GM23338 (cell line): Measurements from ENCODE around the gene TMEM178B. TPM values are rescaled to one million over a fixed set of nuclear protein-coding genes. Genes with fewer than 3 reads are reported as not detected.

Experiments used
- ATAC-seq: fragments of 200-7000 bp; cut with Tn5 transposase; 3 replicates; pipeline ENCODE4 v1.9.1; 2020
- DNase-seq: peaks from one replicate; pipeline ENCODE4 v3.0.0-alpha.2; 2015; ENCODE audit warnings: low spot score
- H2AFZ ChIP-seq: fragments of 200-600 bp; sonication (generic); 2 replicates; pipeline ENCODE4 v1.8.0; 2016; ENCODE audit warnings: antibody characterized with exemption, mild to moderate bottlenecking, moderate library complexity
- H3F3A ChIP-seq: fragments of 200-600 bp; sonication (generic); replicated peaks from 2 replicates; pipeline ENCODE4 v1.8.0; 2017; ENCODE audit warnings: antibody characterized with exemption, mixed run types, low read depth
- H3K27ac ChIP-seq: fragments of 200-600 bp; sonication (generic); 2 replicates; pipeline ENCODE4 v1.6.1; 2016; ENCODE audit warnings: low read depth
- H3K27me3 ChIP-seq: fragments of 200-600 bp; sonication (generic); 2 replicates; pipeline ENCODE4 v1.8.0; 2016; ENCODE audit warnings: mild to moderate bottlenecking, mixed run types, moderate library complexity; ENCODE audit not compliant: insufficient read depth
- H3K36me3 ChIP-seq: fragments of 200-600 bp; sonication (generic); 2 replicates; pipeline ENCODE4 v1.8.0; 2016; ENCODE audit warnings: mild to moderate bottlenecking; ENCODE audit not compliant: insufficient read depth
- H3K4me1 ChIP-seq: fragments of 200-600 bp; sonication (generic); 2 replicates; pipeline ENCODE4 v1.8.0; 2016; ENCODE audit warnings: mild to moderate bottlenecking, moderate library complexity; ENCODE audit not compliant: insufficient read depth
- H3K4me2 ChIP-seq: fragments of 200-600 bp; sonication (generic); 2 replicates; pipeline ENCODE4 v1.7.1; 2017; ENCODE audit warnings: mixed run types
- H3K4me3 ChIP-seq: fragments of 200-600 bp; sonication (generic); 2 replicates; pipeline ENCODE4 v1.6.1; 2016; ENCODE audit warnings: mixed run types
- H3K79me2 ChIP-seq: fragments of 200-600 bp; sonication (generic); replicated peaks from 2 replicates; pipeline ENCODE4 v1.8.0; 2017; ENCODE audit warnings: mild to moderate bottlenecking; ENCODE audit not compliant: insufficient read depth
- H3K9me2 ChIP-seq: fragments of 200-600 bp; sonication (generic); 2 replicates; pipeline ENCODE4 v1.8.0; 2017; ENCODE audit not compliant: insufficient read depth
- H4K20me1 ChIP-seq: fragments of 200-600 bp; sonication (generic); replicated peaks from 2 replicates; pipeline ENCODE4 v1.8.0; 2017; ENCODE audit warnings: mild to moderate bottlenecking; ENCODE audit not compliant: insufficient read depth
- H3K27ac Mint-ChIP-seq: 2 replicates; pipeline ENCODE4 v1.8.0; 2020; ENCODE audit warnings: inconsistent platforms, mild to moderate bottlenecking, moderate library complexity, mixed read lengths
- H3K27me3 Mint-ChIP-seq: 3 replicates; pipeline ENCODE4 v1.8.0; 2022; ENCODE audit warnings: low read depth, mild to moderate bottlenecking, moderate library complexity, mixed read lengths, inconsistent platforms; ENCODE audit not compliant: insufficient read depth, poor library complexity
- H3K36me3 Mint-ChIP-seq: 3 replicates; pipeline ENCODE4 v1.8.0; 2021; ENCODE audit warnings: low read depth, mild to moderate bottlenecking, inconsistent platforms, moderate library complexity, mixed read lengths
- H3K4me1 Mint-ChIP-seq: 3 replicates; pipeline ENCODE4 v1.8.0; 2020; ENCODE audit warnings: mild to moderate bottlenecking, inconsistent platforms, mixed read lengths
- H3K4me3 Mint-ChIP-seq: 3 replicates; pipeline ENCODE4 v1.8.0; 2021; ENCODE audit warnings: moderate library complexity, mild to moderate bottlenecking, inconsistent platforms, mixed read lengths
- H3K9me3 Mint-ChIP-seq: 3 replicates; pipeline ENCODE4 v1.8.0; 2020; ENCODE audit warnings: moderate library complexity, mild to moderate bottlenecking, inconsistent platforms, mixed read lengths
- CREB1 ChIP-seq: fragments of 250-450 bp; sonication (Bioruptor Pico); IDR thresholded peaks from 2 replicates; pipeline ENCODE4 v1.5.0; 2020; ENCODE audit warnings: low read depth, mild to moderate bottlenecking, moderate library complexity
- CTCF ChIP-seq, 2 experiments: fragments of 200-600 bp in 1 of 2; sonication (generic) in 1 of 2; conservative IDR thresholded peaks; 2 replicates each; pipeline versions ENCODE4 v1.5.1 to v1.6.1; 2016 to 2017; ENCODE audit warnings: antibody characterized with exemption in 2 of 2, low read depth in 2 of 2, mild to moderate bottlenecking in 2 of 2, moderate library complexity in 1 of 2
- EZH2 ChIP-seq: fragments of 200-600 bp; sonication (generic); IDR thresholded peaks from one replicate; pipeline ENCODE4 v1.8.0; 2017; ENCODE audit warnings: antibody characterized with exemption, mild to moderate bottlenecking, low read depth; ENCODE audit not compliant: unreplicated experiment
- EZH2phosphoT487 ChIP-seq: fragments of 200-600 bp; sonication (generic); IDR thresholded peaks from one replicate; pipeline ENCODE4 v1.8.1; 2018; ENCODE audit warnings: antibody characterized with exemption; ENCODE audit not compliant: unreplicated experiment
- JUNB ChIP-seq: IDR thresholded peaks from one replicate; pipeline ENCODE4 v1.6.1; 2016; ENCODE audit warnings: antibody characterized with exemption; ENCODE audit not compliant: unreplicated experiment
- NANOG ChIP-seq: IDR thresholded peaks from 2 replicates; pipeline ENCODE4 v1.6.1; 2016; ENCODE audit warnings: antibody characterized with exemption, borderline replicate concordance
- REST ChIP-seq: IDR thresholded peaks from one replicate; pipeline ENCODE4 v1.6.1; 2018; ENCODE audit warnings: antibody characterized with exemption; ENCODE audit not compliant: unreplicated experiment
- STAT1 ChIP-seq: IDR thresholded peaks from one replicate; pipeline ENCODE4 v1.6.1; 2016; ENCODE audit warnings: antibody characterized with exemption; ENCODE audit not compliant: unreplicated experiment
- ZNF114 ChIP-seq: fragments of 250-450 bp; sonication (Bioruptor Pico); IDR thresholded peaks from 2 replicates; pipeline ENCODE4 v1.5.0; 2020; ENCODE audit warnings: mild to moderate bottlenecking, moderate library complexity
- ZNF331 ChIP-seq: fragments of 250-450 bp; sonication (Bioruptor Pico); IDR thresholded peaks from 2 replicates; pipeline ENCODE4 v1.5.0; 2020; ENCODE audit warnings: low read depth, mild to moderate bottlenecking, moderate library complexity
- polyA plus RNA-seq: library from polyadenylated mRNA; unstranded; fragments of >200 nt; fragmentation: Nextera tagmentation; extraction: Ambion mirVana; gene quantifications from 2 replicates; pipeline ENCODE4 v1.2.1, GENCODE V29; 2016
- total RNA-seq: library from RNA; depleted of rRNA; stranded (reverse); fragments of >200 nt; shearing (Covaris generic); gene quantifications from 2 replicates; pipeline ENCODE4 v1.2.3, GENCODE V29; 2014

The TMEM178B gene
- total and polyA plus RNA-seq, 2 experiments from 2014 or later, result 4.9 to 15.6 TPM

GRCh38 chr7:141370178-141370577 is 296.3 kb downstream of the TMEM178B start:
- Histone ChIP-seq H2AFZ (no peak overlapping the region), H3K4me2 (no peak overlapping the region), H3F3A (no peaks in the 10 kb centered on the region), H3K9me2 (peaks cover 8% of the 10 kb centered on the region), H3K36me3 (no peaks in the 10 kb centered on the region), H3K4me3 (no peak overlapping the region), H3K79me2 (no peaks in the 10 kb centered on the region), H3K4me1 (peaks cover 23% of the 10 kb centered on the region), H3K27me3 (no peaks in the 10 kb centered on the region), H3K27ac (no peak overlapping the region), H4K20me1 (no peaks in the 10 kb centered on the region; the same call in 1 of the 2 replicates)
- TF ChIP-seq REST, result no peak
- no peak overlapping the region for H3K4me3 Mint-ChIP-seq
- H3K36me3 Mint-ChIP-seq, result no peaks in the 10 kb centered on the region
- no peaks in the 10 kb centered on the region for H3K9me3 Mint-ChIP-seq
- no peak for ATAC-seq
- H3K4me1 Mint-ChIP-seq, result peaks cover 38% of the 10 kb centered on the region
- H3K27ac Mint-ChIP-seq, result no peak overlapping the region
- H3K27me3 Mint-ChIP-seq, result peaks cover 16% of the 10 kb centered on the region
- DNase-seq, result no peak

- no peaks in the 10 kb centered on the region; the same call in 1 of the 2 replicates for H4K20me1 ChIP-seq
- DNase-seq (no peak), ATAC-seq (no peak)
- Mint-ChIP-seq H3K4me3 (no peak overlapping the region), H3K27ac (no peak overlapping the region), H3K4me1 (peaks cover 40% of the 10 kb centered on the region), H3K27me3 (peaks cover 16% of the 10 kb centered on the region), H3K36me3 (no peaks in the 10 kb centered on the region), H3K9me3 (no peaks in the 10 kb centered on the region)
- peaks cover 8% of the 10 kb centered on the region for H3K9me2 ChIP-seq
- no peaks in the 10 kb centered on the region for H3F3A ChIP-seq
- peaks cover 27% of the 10 kb centered on the region for H3K4me1 ChIP-seq
- no peak overlapping the region for H2AFZ ChIP-seq
- no peaks in the 10 kb centered on the region for H3K36me3 ChIP-seq
- H3K79me2 ChIP-seq, result no peaks in the 10 kb centered on the region
- H3K4me2 ChIP-seq, result no peak overlapping the region
- H3K27ac ChIP-seq, result no peak overlapping the region
- H3K4me3 ChIP-seq, result no peak overlapping the region
- no peaks in the 10 kb centered on the region for H3K27me3 ChIP-seq
- TF ChIP-seq NANOG, result no peak
- TF ChIP-seq CREB1 (CRISPR knock-in tag), result no peak
- no peak for TF ChIP-seq EZH2
- no peak for TF ChIP-seq ZNF331 (CRISPR knock-in tag)
- TF ChIP-seq STAT1, result no peak
- TF ChIP-seq CTCF (conservative IDR thresholded peaks at IDR 0.05; ENCODE audit: low read depth in 2 of 2), result no peak
- no peak for TF ChIP-seq ZNF114
- TF ChIP-seq JUNB, result no peak
- no peak for TF ChIP-seq EZH2phosphoT487
- TF ChIP-seq REST, result no peak
Observed at GRCh38 chr7:141370650-141371049, 296.8 kb downstream of the TMEM178B start.
